ENCODE measurements around the gene MPDZ. TPM values are rescaled to one million over a fixed set of nuclear protein-coding genes. Genes with fewer than 3 reads are reported as not detected.

Gene MPDZ
- polyA plus RNA-seq, 2 of the 4 experiments (the other 2 are of a cell fraction) = 19.5 to 36.4 TPM

DNA sequence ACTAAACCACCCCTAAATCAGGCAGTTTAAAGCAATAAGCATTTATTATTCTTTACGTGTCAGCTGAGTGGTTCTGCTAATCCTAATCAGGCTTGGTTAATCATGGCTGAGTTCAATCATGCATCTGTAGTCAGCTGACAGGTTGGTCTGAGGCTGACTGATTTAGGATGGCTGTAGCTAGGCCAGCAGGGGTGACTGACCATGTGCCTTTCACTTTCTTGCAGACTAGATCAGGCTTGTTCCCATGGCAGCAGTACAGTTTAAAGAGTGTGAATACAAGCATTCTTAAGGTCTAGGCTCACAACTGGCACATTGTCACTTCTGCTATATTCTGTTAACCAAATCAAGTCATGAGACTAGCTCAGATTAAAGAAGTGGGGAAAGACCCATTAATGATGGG, 16.1 kb upstream of the MPDZ start:
- TF ChIP-seq POLR2AphosphoS2 (conservative IDR thresholded peaks at IDR 0.05; ENCODE audit: low read length) = no peak
- TF ChIP-seq JUN (IDR thresholded peaks at IDR 0.05) = no peak
- no peak for TF ChIP-seq MAFK (IDR thresholded peaks at IDR 0.05; ENCODE audit: partially characterized antibody)
- TF ChIP-seq, protein P1, sequence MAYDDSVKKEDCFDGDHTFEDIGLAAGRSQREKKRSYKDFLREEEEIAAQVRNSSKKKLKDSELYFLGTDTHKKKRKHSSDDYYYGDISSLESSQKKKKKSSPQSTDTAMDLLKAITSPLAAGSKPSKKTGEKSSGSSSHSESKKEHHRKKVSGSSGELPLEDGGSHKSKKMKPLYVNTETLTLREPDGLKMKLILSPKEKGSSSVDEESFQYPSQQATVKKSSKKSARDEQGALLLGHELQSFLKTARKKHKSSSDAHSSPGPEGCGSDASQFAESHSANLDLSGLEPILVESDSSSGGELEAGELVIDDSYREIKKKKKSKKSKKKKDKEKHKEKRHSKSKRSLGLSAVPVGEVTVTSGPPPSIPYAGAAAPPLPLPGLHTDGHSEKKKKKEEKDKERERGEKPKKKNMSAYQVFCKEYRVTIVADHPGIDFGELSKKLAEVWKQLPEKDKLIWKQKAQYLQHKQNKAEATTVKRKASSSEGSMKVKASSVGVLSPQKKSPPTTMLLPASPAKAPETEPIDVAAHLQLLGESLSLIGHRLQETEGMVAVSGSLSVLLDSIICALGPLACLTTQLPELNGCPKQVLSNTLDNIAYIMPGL (CRISPR knock-in tag; IDR thresholded peaks at IDR 0.05; ENCODE audit: borderline replicate concordance) = no peak
- TF ChIP-seq, protein P2, sequence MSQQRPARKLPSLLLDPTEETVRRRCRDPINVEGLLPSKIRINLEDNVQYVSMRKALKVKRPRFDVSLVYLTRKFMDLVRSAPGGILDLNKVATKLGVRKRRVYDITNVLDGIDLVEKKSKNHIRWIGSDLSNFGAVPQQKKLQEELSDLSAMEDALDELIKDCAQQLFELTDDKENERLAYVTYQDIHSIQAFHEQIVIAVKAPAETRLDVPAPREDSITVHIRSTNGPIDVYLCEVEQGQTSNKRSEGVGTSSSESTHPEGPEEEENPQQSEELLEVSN (IDR thresholded peaks at IDR 0.05; ENCODE audit: borderline replicate concordance, low read depth) = no peak
- TF ChIP-seq PHF8 (IDR thresholded peaks at IDR 0.05; ENCODE audit: borderline replicate concordance, low read depth) = no peak
- TF ChIP-seq, protein P3, sequence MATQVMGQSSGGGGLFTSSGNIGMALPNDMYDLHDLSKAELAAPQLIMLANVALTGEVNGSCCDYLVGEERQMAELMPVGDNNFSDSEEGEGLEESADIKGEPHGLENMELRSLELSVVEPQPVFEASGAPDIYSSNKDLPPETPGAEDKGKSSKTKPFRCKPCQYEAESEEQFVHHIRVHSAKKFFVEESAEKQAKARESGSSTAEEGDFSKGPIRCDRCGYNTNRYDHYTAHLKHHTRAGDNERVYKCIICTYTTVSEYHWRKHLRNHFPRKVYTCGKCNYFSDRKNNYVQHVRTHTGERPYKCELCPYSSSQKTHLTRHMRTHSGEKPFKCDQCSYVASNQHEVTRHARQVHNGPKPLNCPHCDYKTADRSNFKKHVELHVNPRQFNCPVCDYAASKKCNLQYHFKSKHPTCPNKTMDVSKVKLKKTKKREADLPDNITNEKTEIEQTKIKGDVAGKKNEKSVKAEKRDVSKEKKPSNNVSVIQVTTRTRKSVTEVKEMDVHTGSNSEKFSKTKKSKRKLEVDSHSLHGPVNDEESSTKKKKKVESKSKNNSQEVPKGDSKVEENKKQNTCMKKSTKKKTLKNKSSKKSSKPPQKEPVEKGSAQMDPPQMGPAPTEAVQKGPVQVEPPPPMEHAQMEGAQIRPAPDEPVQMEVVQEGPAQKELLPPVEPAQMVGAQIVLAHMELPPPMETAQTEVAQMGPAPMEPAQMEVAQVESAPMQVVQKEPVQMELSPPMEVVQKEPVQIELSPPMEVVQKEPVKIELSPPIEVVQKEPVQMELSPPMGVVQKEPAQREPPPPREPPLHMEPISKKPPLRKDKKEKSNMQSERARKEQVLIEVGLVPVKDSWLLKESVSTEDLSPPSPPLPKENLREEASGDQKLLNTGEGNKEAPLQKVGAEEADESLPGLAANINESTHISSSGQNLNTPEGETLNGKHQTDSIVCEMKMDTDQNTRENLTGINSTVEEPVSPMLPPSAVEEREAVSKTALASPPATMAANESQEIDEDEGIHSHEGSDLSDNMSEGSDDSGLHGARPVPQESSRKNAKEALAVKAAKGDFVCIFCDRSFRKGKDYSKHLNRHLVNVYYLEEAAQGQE (IDR thresholded peaks at IDR 0.05) = no peak
- TF ChIP-seq SREBF2 (IDR thresholded peaks at IDR 0.05) = no peak
- TF ChIP-seq HEYL (CRISPR knock-in tag; IDR thresholded peaks at IDR 0.05) = no peak
- no peak for TF ChIP-seq ZSCAN20 (CRISPR knock-in tag; IDR thresholded peaks at IDR 0.05)
- TF ChIP-seq, protein P4, sequence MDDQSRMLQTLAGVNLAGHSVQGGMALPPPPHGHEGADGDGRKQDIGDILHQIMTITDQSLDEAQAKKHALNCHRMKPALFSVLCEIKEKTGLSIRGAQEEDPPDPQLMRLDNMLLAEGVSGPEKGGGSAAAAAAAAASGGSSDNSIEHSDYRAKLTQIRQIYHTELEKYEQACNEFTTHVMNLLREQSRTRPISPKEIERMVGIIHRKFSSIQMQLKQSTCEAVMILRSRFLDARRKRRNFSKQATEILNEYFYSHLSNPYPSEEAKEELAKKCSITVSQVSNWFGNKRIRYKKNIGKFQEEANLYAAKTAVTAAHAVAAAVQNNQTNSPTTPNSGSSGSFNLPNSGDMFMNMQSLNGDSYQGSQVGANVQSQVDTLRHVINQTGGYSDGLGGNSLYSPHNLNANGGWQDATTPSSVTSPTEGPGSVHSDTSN (IDR thresholded peaks at IDR 0.05) = no peak
- TF ChIP-seq, protein P5, sequence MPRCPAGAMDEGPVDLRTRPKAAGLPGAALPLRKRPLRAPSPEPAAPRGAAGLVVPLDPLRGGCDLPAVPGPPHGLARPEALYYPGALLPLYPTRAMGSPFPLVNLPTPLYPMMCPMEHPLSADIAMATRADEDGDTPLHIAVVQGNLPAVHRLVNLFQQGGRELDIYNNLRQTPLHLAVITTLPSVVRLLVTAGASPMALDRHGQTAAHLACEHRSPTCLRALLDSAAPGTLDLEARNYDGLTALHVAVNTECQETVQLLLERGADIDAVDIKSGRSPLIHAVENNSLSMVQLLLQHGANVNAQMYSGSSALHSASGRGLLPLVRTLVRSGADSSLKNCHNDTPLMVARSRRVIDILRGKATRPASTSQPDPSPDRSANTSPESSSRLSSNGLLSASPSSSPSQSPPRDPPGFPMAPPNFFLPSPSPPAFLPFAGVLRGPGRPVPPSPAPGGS (IDR thresholded peaks at IDR 0.05) = no peak
- no peak for TF ChIP-seq RNF2 (IDR thresholded peaks at IDR 0.05; ENCODE audit: borderline replicate concordance, low read depth)
- TF ChIP-seq ESRRA (IDR thresholded peaks at IDR 0.05; ENCODE audit: borderline replicate concordance, low read length) = no peak
- H3K4me1 ChIP-seq = no peaks in the 10 kb centered on the region
- 79% methylated on average over 1 of the region's 1 CpG for WGBS (ENCODE audit: missing lambda C conversion rate)
- ChIA-PET POLR2A (no interaction called here), CTCF (interaction anchor here (1.4 kb wide), 1 partner anchor 9 kb away, joined by 3 read pairs; no protein-coding TSS in a partner anchor)
- FAIRE-seq (no peak), DNase-seq (ENCODE audit: low read depth in 1 of 2, low spot score in 1 of 2) (no peak), ATAC-seq (no peak)
- H3K9me3 ChIP-seq = peaks cover 6% of the 10 kb centered on the region; the same call in 2 of the 3 replicates
- no peak overlapping the region for H3K27ac ChIP-seq
- H3K4me2 ChIP-seq = no peak overlapping the region
- no peak overlapping the region for H3K4me3 ChIP-seq

DNA sequence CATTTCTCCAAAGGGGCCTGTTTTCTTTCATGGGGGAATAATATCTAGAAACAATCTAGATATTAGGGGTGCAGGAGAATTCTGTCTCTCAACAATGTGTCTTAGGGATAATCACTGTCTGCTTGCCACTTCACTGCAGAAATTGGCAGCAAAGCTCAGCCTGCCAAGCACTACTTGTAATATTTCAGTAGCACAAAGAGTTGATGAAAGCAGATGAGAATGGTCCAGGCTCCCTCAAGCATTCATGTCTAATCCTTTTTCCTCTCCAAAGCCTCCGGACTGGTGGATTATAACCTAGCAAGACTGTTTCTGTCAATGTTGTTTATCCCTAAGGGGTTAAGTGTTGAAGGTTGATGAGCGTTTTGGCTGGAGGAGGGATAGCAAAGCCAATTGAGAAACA, 13.3 kb upstream of the MPDZ start:
- Histone ChIP-seq H3K27ac (no peak overlapping the region), H3K4me2 (no peak overlapping the region), H3K4me3 (no peak overlapping the region), H3K4me1 (no peaks in the 10 kb centered on the region), H3K9me3 (peaks cover 6% of the 10 kb centered on the region; the same call in 2 of the 3 replicates)
- FAIRE-seq (no peak), DNase-seq (ENCODE audit: low read depth in 1 of 2, low spot score in 1 of 2) (no peak), ATAC-seq (no peak)
- ChIA-PET CTCF (no interaction called here), POLR2A (no interaction called here)
- WGBS (ENCODE audit: missing lambda C conversion rate) = 45% methylated on average over 2 of the region's 2 CpGs
- TF ChIP-seq EHF (CRISPR knock-in tag; IDR thresholded peaks at IDR 0.05) (no peak), EP300 (IDR thresholded peaks at IDR 0.05) (no peak), RCOR1 (IDR thresholded peaks at IDR 0.05; ENCODE audit: low read depth, low read length) (no peak), CHD2 (IDR thresholded peaks at IDR 0.05; ENCODE audit: low read length, partially characterized antibody) (no peak), HOXB5 (CRISPR knock-in tag; IDR thresholded peaks at IDR 0.05) (no peak), JUNB (IDR thresholded peaks at IDR 0.05) (no peak), PHF8 (IDR thresholded peaks at IDR 0.05; ENCODE audit: borderline replicate concordance, low read depth) (no peak)
- TF ChIP-seq, protein P6, sequence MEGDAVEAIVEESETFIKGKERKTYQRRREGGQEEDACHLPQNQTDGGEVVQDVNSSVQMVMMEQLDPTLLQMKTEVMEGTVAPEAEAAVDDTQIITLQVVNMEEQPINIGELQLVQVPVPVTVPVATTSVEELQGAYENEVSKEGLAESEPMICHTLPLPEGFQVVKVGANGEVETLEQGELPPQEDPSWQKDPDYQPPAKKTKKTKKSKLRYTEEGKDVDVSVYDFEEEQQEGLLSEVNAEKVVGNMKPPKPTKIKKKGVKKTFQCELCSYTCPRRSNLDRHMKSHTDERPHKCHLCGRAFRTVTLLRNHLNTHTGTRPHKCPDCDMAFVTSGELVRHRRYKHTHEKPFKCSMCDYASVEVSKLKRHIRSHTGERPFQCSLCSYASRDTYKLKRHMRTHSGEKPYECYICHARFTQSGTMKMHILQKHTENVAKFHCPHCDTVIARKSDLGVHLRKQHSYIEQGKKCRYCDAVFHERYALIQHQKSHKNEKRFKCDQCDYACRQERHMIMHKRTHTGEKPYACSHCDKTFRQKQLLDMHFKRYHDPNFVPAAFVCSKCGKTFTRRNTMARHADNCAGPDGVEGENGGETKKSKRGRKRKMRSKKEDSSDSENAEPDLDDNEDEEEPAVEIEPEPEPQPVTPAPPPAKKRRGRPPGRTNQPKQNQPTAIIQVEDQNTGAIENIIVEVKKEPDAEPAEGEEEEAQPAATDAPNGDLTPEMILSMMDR (IDR thresholded peaks at IDR 0.05) = no peak
- TF ChIP-seq, protein P2 (IDR thresholded peaks at IDR 0.05; ENCODE audit: borderline replicate concordance, low read depth) = no peak
- TF ChIP-seq, protein P3 (IDR thresholded peaks at IDR 0.05) = no peak

All from A549 (cell line).